ENCODE results near the gene SEMA4A. TPM values are rescaled to one million over a fixed set of nuclear protein-coding genes. Genes with fewer than 3 reads are reported as not detected.
"Not testable (repeated sequence)": the region's sequence is repeated elsewhere in the genome, so short reads cannot be mapped to it uniquely, and the experiment has no call there.

The SEMA4A gene
- total RNA-seq, 1 donor from 2014 or later = 0.59 TPM

- no peak for DNase-seq (ENCODE audit: low read depth, low spot score)
These were observed 4.1 kb downstream of the SEMA4A start for GRCh38 chr1:156157506-156157905.

- no peak for DNase-seq (ENCODE audit: low read depth, low spot score)
These were observed 4.6 kb downstream of the SEMA4A start for GRCh38 chr1:156157966-156158365.

GRCh38 chr1:156160000-156160742, 6.8 kb downstream of the SEMA4A start:
- no peak for DNase-seq (ENCODE audit: low read depth, low spot score)

- peak; percentile 40 for DNase-seq (ENCODE audit: low read depth, low spot score)
These were observed 7.4 kb downstream of the SEMA4A start for GRCh38 chr1:156160743-156161171.

- DNase-seq (ENCODE audit: low read depth, low spot score) = no peak
These were observed 9.1 kb downstream of the SEMA4A start for GRCh38 chr1:156162430-156163037.

GRCh38 chr1:156163712-156164111, 10.3 kb downstream of the SEMA4A start:
- no peak for DNase-seq (ENCODE audit: low read depth, low spot score)

- no peak for DNase-seq (ENCODE audit: low read depth, low spot score)
These were observed 10.9 kb downstream of the SEMA4A start for GRCh38 chr1:156164125-156164831.

- no peak for DNase-seq (ENCODE audit: low read depth, low spot score)
These were observed 11.7 kb downstream of the SEMA4A start for GRCh38 chr1:156165083-156165482.

- DNase-seq (ENCODE audit: low read depth, low spot score) = peak; percentile 22
These were observed 14.2 kb downstream of the SEMA4A start for GRCh38 chr1:156167536-156167935.

- no peak for DNase-seq (ENCODE audit: low read depth, low spot score)
These were observed 19.5 kb downstream of the SEMA4A start for GRCh38 chr1:156172696-156173470.

- no peak for DNase-seq (ENCODE audit: low read depth, low spot score)
These were observed 23.3 kb downstream of the SEMA4A start for GRCh38 chr1:156176610-156177210.

- no peak for DNase-seq (ENCODE audit: low read depth, low spot score)
These were observed 24.7 kb downstream of the SEMA4A start for GRCh38 chr1:156177919-156178654.

GRCh38 chr1:156180471-156180870, 27.1 kb downstream of the SEMA4A start:
- DNase-seq (ENCODE audit: low read depth, low spot score) = no peak

- not testable (repeated sequence) for DNase-seq (ENCODE audit: low read depth, low spot score)
These were observed 28.1 kb downstream of the SEMA4A start for GRCh38 chr1:156181391-156181924.

- DNase-seq (ENCODE audit: low read depth, low spot score) = not testable (repeated sequence)
These were observed 28.8 kb downstream of the SEMA4A start for GRCh38 chr1:156182010-156182779.

- not testable (repeated sequence) for DNase-seq (ENCODE audit: low read depth, low spot score)
These were observed 33.2 kb downstream of the SEMA4A start for GRCh38 chr1:156186347-156187177.

GRCh38 chr1:156190265-156190664, 36.9 kb downstream of the SEMA4A start:
- not testable (repeated sequence) for DNase-seq (ENCODE audit: low read depth, low spot score)

GRCh38 chr1:156191292-156191964, 38.0 kb downstream of the SEMA4A start:
- no peak for DNase-seq (ENCODE audit: low read depth, low spot score)

Measured in pulmonary artery endothelial cell (primary cell).